GM19324 (cell line): Measurements from ENCODE around the gene A3GALT2.
"Not testable (repeated sequence)": the region's sequence is repeated elsewhere in the genome, so short reads cannot be mapped to it uniquely, and the experiment has no call there.

Source experiments
- ATAC-seq: cut with Tn5 transposase; IDR thresholded peaks from one replicate; pipeline ENCODE4 v1.9.1; 2021; ENCODE audit warnings: mild to moderate bottlenecking, moderate library complexity; ENCODE audit not compliant: unreplicated experiment, low FRiP score

The A3GALT2 gene

GRCh38 chr1:33296082-33296458 is 24.8 kb downstream of the A3GALT2 start:
- no peak for ATAC-seq

- no peak for ATAC-seq
Measured at GRCh38 chr1:33295450-33296081, 25.3 kb downstream of the A3GALT2 start.

- ATAC-seq, result no peak
Measured at GRCh38 chr1:33295023-33295422, 25.9 kb downstream of the A3GALT2 start.

GRCh38 chr1:33294071-33295010 is 26.6 kb downstream of the A3GALT2 start:
- no peak for ATAC-seq

GRCh38 chr1:33292726-33293340 is 28.1 kb downstream of the A3GALT2 start:
- ATAC-seq, result no peak

- ATAC-seq, result not testable (repeated sequence)
Measured at GRCh38 chr1:33290615-33291014, 30.3 kb downstream of the A3GALT2 start.

GRCh38 chr1:33289858-33290154 is 31.1 kb downstream of the A3GALT2 start:
- ATAC-seq, result no peak

- ATAC-seq, result no peak
Measured at GRCh38 chr1:33288976-33289857, 31.7 kb downstream of the A3GALT2 start.

- no peak for ATAC-seq
Measured at GRCh38 chr1:33287317-33287716, 33.6 kb downstream of the A3GALT2 start.

- ATAC-seq, result no peak
Measured at GRCh38 chr1:33286451-33287185, 34.3 kb downstream of the A3GALT2 start.

- ATAC-seq, result no peak
Measured at GRCh38 chr1:33284049-33284448, 36.8 kb downstream of the A3GALT2 start.

- no peak for ATAC-seq
Measured at GRCh38 chr1:33282791-33283190, 38.1 kb downstream of the A3GALT2 start.

GRCh38 chr1:33281554-33282303 is 39.2 kb downstream of the A3GALT2 start:
- ATAC-seq, result no peak

- no peak for ATAC-seq
Measured at GRCh38 chr1:33280091-33280661, 40.7 kb downstream of the A3GALT2 start.

GRCh38 chr1:33277488-33278084 is 43.3 kb downstream of the A3GALT2 start:
- ATAC-seq, result no peak

- ATAC-seq, result no peak
Measured at GRCh38 chr1:33276573-33277298, 44.2 kb downstream of the A3GALT2 start.

GRCh38 chr1:33275706-33276572 is 45.0 kb downstream of the A3GALT2 start:
- ATAC-seq, result no peak
